CD4-positive, alpha-beta T cell treated with Interleukin-12 subunit alpha and Interleukin-12 subunit beta, for 1 hour (primary cell): ENCODE results near the gene ANKRD33B.

ENCODE experiments used
- DNase-seq: peaks from one replicate; pipeline ENCODE4 v3.0.0-alpha.2; 2020

Gene ANKRD33B

DNA sequence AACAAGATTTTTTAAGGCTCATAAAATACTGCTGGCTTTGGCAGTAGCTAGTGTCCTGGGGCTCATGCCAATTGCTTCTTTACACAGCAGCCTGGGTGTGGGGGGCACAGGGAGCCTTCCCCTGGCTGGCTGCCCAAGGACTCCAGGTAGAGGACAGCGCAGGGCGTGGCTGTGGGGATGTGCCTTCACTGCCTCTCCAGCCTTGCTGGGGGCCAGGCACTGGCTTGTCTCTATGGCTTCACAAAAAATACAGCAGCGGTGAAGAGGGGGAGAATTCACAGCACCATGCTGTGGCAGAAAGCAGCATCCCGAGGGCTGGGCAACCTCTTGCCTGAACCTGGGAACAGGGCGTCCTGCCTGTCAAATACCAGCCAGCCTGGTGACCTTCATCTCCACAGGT, 139.8 kb downstream of the ANKRD33B start:
- no peak for DNase-seq

DNA sequence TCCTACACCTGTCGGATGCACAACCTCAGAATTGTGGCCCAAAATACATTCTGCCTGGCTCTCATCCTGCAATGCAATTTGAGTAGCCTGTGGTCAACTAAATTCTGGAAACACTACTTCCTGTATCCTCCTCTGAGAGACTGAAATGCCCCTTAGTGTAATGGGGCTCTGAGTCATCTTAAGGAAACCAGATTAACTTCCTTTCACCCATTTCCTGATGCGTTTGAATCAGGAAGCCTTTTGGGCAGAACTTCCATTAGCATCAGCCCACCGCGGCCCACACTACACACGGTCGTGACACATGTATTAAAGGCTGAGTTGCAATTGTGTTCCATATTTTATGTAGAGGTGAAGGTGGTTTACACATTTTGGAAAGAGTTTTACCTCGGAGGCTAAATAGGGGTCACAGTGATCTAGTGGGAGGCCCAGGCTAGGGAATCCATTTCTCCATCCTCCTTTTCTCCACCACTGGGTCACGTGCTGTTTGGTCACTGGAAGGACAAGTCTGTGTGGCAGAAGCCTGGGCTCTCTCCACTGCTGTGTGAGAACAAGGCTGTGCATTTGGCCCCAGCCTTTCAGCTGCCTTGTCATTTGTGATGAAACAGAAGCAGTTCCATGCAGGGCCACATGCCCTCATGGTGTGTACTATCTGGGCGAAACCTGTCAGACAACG, 141.2 kb downstream of the ANKRD33B start:
- no peak for DNase-seq

DNA sequence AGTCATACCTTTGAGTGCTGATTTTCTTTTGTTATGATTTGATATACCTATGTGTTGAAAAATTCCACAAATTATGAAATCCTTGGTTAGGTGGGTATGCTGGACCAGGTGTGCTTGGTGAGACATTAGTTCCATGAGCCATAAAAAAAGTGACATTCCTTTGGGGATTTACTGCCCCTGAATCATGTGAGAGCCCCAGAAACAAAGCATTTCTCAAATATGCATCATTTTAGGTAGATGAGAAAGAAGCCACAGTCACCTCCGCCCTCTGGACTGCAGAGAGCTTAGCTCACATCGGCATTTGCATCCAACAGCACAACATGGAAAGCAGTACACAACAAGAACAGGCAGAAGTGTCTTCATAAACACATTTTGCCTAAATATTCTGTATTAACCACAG, 141.9 kb downstream of the ANKRD33B start:
- DNase-seq, result no peak

DNA sequence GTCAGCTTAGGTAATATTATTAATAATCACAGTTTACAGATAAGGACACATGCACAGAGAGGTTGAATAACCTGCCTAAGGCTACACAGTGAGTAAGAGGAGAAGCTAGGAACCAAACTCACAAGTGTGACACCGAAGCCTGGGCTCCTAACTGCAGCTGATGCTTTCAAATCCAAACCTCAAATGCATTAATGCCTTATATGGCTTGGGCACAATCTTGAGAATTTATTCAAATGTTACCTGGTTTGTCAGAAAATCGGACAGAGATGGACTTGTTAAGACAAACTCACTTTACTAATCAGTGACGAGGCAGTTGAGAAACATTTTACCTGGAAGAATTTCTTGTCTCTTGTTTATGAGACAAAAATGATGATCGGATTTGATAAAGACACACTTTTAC, 142.5 kb downstream of the ANKRD33B start:
- no peak for DNase-seq
